Uterus (tissue), 2 donors: ENCODE measurements around the gene KRT4.

Source experiments
- CTCF ChIP-seq, 4 experiments: fragments of 200-600 bp in 2 of 4; fragments of 450-650 bp in 2 of 4; sonication (generic) in 2 of 4; IDR thresholded peaks; one replicate each; pipeline ENCODE4 v1.5.1; 2016 to 2019; ENCODE audit warnings: antibody characterized with exemption in 4 of 4, mild to moderate bottlenecking in 2 of 4, moderate library complexity in 1 of 4
- POLR2A ChIP-seq, 2 donors: fragments of 450-650 bp; IDR thresholded peaks; one replicate each; pipeline ENCODE4 v1.6.1; 2016; ENCODE audit warnings: antibody characterized with exemption in 2 of 2, mild to moderate bottlenecking in 1 of 2, moderate library complexity in 1 of 2

- TF ChIP-seq CTCF (IDR thresholded peaks at IDR 0.05) (no peak), POLR2A (IDR thresholded peaks at IDR 0.05) (no peak)
These were observed 37.9 kb upstream of the KRT4 start for GRCh38 chr12:52851787-52852186.
